GM12864 (cell line): ENCODE measurements around the gene TGFBR1.

ENCODE experiments used
- DNase-seq: peaks from one replicate; pipeline ENCODE4 v3.0.0-alpha.2; 2011; ENCODE audit warnings: low read depth
- H3K4me3 ChIP-seq: 2 replicates; pipeline ENCODE4 v1.5.1; 2011; ENCODE audit warnings: mild to moderate bottlenecking, low read depth, low read length, control low read depth
- CTCF ChIP-seq: IDR thresholded peaks from 2 replicates; pipeline ENCODE4 v1.5.1; 2011; ENCODE audit warnings: low read depth, mild to moderate bottlenecking, moderate library complexity, low read length, control low read depth, inconsistent platforms; ENCODE audit errors: missing control alignments

Gene TGFBR1

GRCh38 chr9:99105152-99106043 is 485 bp downstream of the TGFBR1 start:
- H3K4me3 ChIP-seq = peak overlapping the region; percentile 81
- no peak for DNase-seq
- no peak for TF ChIP-seq CTCF

GRCh38 chr9:99106044-99106375 is 1.1 kb downstream of the TGFBR1 start:
- TF ChIP-seq CTCF = no peak
- DNase-seq = no peak
- peak overlapping the region; percentile 81 for H3K4me3 ChIP-seq

- no peak overlapping the region for H3K4me3 ChIP-seq
- no peak for TF ChIP-seq CTCF
- no peak for DNase-seq
Measured at GRCh38 chr9:99107421-99107820, 2.5 kb downstream of the TGFBR1 start.

GRCh38 chr9:99108131-99108530 is 3.2 kb downstream of the TGFBR1 start:
- H3K4me3 ChIP-seq = no peak overlapping the region
- TF ChIP-seq CTCF = no peak
- DNase-seq = no peak

- no peak overlapping the region for H3K4me3 ChIP-seq
- no peak for DNase-seq
- TF ChIP-seq CTCF = no peak
Measured at GRCh38 chr9:99109522-99109921, 4.6 kb downstream of the TGFBR1 start.

- no peak for DNase-seq
- no peak for TF ChIP-seq CTCF
- H3K4me3 ChIP-seq = no peak overlapping the region
Measured at GRCh38 chr9:99112750-99113413, 8.0 kb downstream of the TGFBR1 start.
